Measurements from ENCODE around the gene CELSR1.

CELSR1 gene

GRCh38 chr22:46376908-46377524, 160.4 kb downstream of the CELSR1 start:
- TF ChIP-seq GABPA (IDR thresholded peaks at IDR 0.05; ENCODE audit: low read depth) (no peak), CTCF (IDR thresholded peaks at IDR 0.05; ENCODE audit: insufficient read depth, low read length) (no peak), POLR2AphosphoS5 (IDR thresholded peaks at IDR 0.05; ENCODE audit: low read depth) (no peak), SPI1 (IDR thresholded peaks at IDR 0.05; ENCODE audit: borderline replicate concordance, low read depth) (no peak), REST (IDR thresholded peaks at IDR 0.05; ENCODE audit: insufficient replicate concordance, low read depth) (no peak)
- no peak for DNase-seq (ENCODE audit: low read depth in 1 of 2, low spot score in 1 of 2)
- H3K27ac ChIP-seq (replicated peaks), result no peak overlapping the region
- H3K27me3 ChIP-seq (ENCODE audit: insufficient read depth, poor library complexity, severe bottlenecking), result peaks cover 8% of the 10 kb centered on the region
- H3K4me3 ChIP-seq (replicated peaks; ENCODE audit: insufficient read depth, low read length), result no peak overlapping the region

GRCh38 chr22:46376111-46376510, 161.3 kb downstream of the CELSR1 start:
- H3K4me3 ChIP-seq (replicated peaks; ENCODE audit: insufficient read depth, low read length), result no peak overlapping the region
- no peak for DNase-seq (ENCODE audit: low read depth in 1 of 2, low spot score in 1 of 2)
- TF ChIP-seq CTCF (IDR thresholded peaks at IDR 0.05; ENCODE audit: insufficient read depth, low read length) (no peak), SPI1 (IDR thresholded peaks at IDR 0.05; ENCODE audit: borderline replicate concordance, low read depth) (no peak), REST (IDR thresholded peaks at IDR 0.05; ENCODE audit: insufficient replicate concordance, low read depth) (no peak), GABPA (IDR thresholded peaks at IDR 0.05; ENCODE audit: low read depth) (no peak), POLR2AphosphoS5 (IDR thresholded peaks at IDR 0.05; ENCODE audit: low read depth) (no peak)
- no peak overlapping the region for H3K27ac ChIP-seq (replicated peaks)
- peaks cover 8% of the 10 kb centered on the region for H3K27me3 ChIP-seq (ENCODE audit: insufficient read depth, poor library complexity, severe bottlenecking)

GRCh38 chr22:46374663-46375474, 162.6 kb downstream of the CELSR1 start:
- Histone ChIP-seq H3K27me3 (ENCODE audit: insufficient read depth, poor library complexity, severe bottlenecking) (peaks cover 11% of the 10 kb centered on the region), H3K27ac (replicated peaks) (no peak overlapping the region), H3K4me3 (replicated peaks; ENCODE audit: insufficient read depth, low read length) (no peak overlapping the region)
- DNase-seq (ENCODE audit: low read depth in 1 of 2, low spot score in 1 of 2), result no peak
- TF ChIP-seq REST (IDR thresholded peaks at IDR 0.05; ENCODE audit: insufficient replicate concordance, low read depth) (no peak), SPI1 (IDR thresholded peaks at IDR 0.05; ENCODE audit: borderline replicate concordance, low read depth) (no peak), GABPA (IDR thresholded peaks at IDR 0.05; ENCODE audit: low read depth) (no peak), CTCF (IDR thresholded peaks at IDR 0.05; ENCODE audit: insufficient read depth, low read length) (no peak), POLR2AphosphoS5 (IDR thresholded peaks at IDR 0.05; ENCODE audit: low read depth) (no peak)
